HepG2 (cell line): Measurements from ENCODE around the gene VGLL4. TPM values are rescaled to one million over a fixed set of nuclear protein-coding genes. Genes with fewer than 3 reads are reported as not detected.

Experiments
- ATAC-seq: fragments of 200-7000 bp; cut with Tn5 transposase; 3 replicates; pipeline ENCODE4 v1.9.1; 2020; ENCODE audit warnings: mild to moderate bottlenecking, moderate library complexity
- BruUV-seq: library from RNA; stranded (reverse); fragments of 400-500 nt; replicated peaks from 2 replicates; lab custom pipeline; 2021; lab: Mats Ljungman, UMichigan
- CTCF ChIA-PET: fragments of 300-600 bp; formaldehyde crosslinking; extraction: SDS; loops from one replicate; lab custom pipeline; 2021; ENCODE audit warnings: low total read pairs, inconsistent platforms, low intra/inter-chr PET ratio; lab: Yijun Ruan, JAX
- POLR2A ChIA-PET: fragments of 350-600 bp; sonication (Branson Sonifier 250); formaldehyde crosslinking; loops from one replicate; lab custom pipeline; 2020; ENCODE audit warnings: antibody characterized with exemption, inconsistent platforms; lab: Yijun Ruan, JAX
- DNase-seq: peaks from one replicate; pipeline ENCODE4 v3.0.0-alpha.2; 2015; ENCODE audit warnings: low spot score
- FAIRE-seq: peaks from 3 replicates; lab custom pipeline; 2011; peaks lifted over from hg19 to GRCh38; lab: Jason Lieb, UNC
- H2AFZ ChIP-seq: one replicate; pipeline ENCODE4 v1.6.1; 2011; ENCODE audit warnings: low read length, inconsistent platforms
- H3K27ac ChIP-seq: fragments of 300-600 bp; 3 replicates; pipeline ENCODE4 v1.8.0; 2011; ENCODE audit warnings: mixed run types, mild to moderate bottlenecking, mixed read lengths, low read length, inconsistent platforms; ENCODE audit not compliant: insufficient read depth; ENCODE audit errors: extremely low read length
- H3K27me3 ChIP-seq, 2 experiments: fragments of 200-600 bp in 1 of 2; 2 replicates in 1 of 2; 3 replicates in 1 of 2; pipeline versions ENCODE4 v1.6.0 to v1.8.0; 2011; ENCODE audit warnings: low read length in 2 of 2, mild to moderate bottlenecking in 2 of 2, moderate library complexity in 2 of 2, inconsistent platforms in 1 of 2; ENCODE audit not compliant: insufficient read depth in 2 of 2, control insufficient read depth in 1 of 2
- H3K36me3 ChIP-seq, 2 experiments: fragments of 200-600 bp in 1 of 2; replicated peaks in 1 of 2; 2 replicates in 1 of 2; 3 replicates in 1 of 2; pipeline versions ENCODE4 v1.5.1 to v1.8.0; 2011; ENCODE audit warnings: low read length in 2 of 2, inconsistent platforms in 1 of 2; ENCODE audit not compliant: insufficient read depth in 2 of 2, control insufficient read depth in 1 of 2
- H3K4me1 ChIP-seq: 2 replicates; pipeline ENCODE4 v1.5.1; 2012; ENCODE audit warnings: low read length, inconsistent platforms; ENCODE audit not compliant: insufficient read depth
- H3K4me2 ChIP-seq: 2 replicates; pipeline ENCODE4 v1.6.0; 2011; ENCODE audit warnings: low read depth, low read length, inconsistent platforms
- H3K4me3 ChIP-seq, 3 experiments: fragments of 200-600 bp in 1 of 3; sonication (generic), shearing (Covaris generic) in 1 of 3; replicated peaks in 1 of 3; 2 replicates each; pipeline ENCODE4 v1.5.1; 2011 to 2016; ENCODE audit warnings: low read length in 3 of 3, inconsistent platforms in 2 of 3, low read depth in 2 of 3, mild to moderate bottlenecking in 2 of 3, control low read depth in 1 of 3, mixed read lengths in 1 of 3; ENCODE audit not compliant: insufficient read depth in 1 of 3
- H3K79me2 ChIP-seq: one replicate; pipeline ENCODE4 v1.6.1; 2011; ENCODE audit warnings: low read length, inconsistent platforms; ENCODE audit not compliant: insufficient read depth
- H3K9ac ChIP-seq: 2 replicates; pipeline ENCODE4 v1.6.0; 2011; ENCODE audit warnings: mild to moderate bottlenecking, low read depth, low read length, inconsistent platforms; ENCODE audit not compliant: insufficient read depth
- H3K9me3 ChIP-seq: 2 replicates; pipeline ENCODE4 v1.5.1; 2012; ENCODE audit warnings: mild to moderate bottlenecking, low read length
- H4K20me1 ChIP-seq: 2 replicates; pipeline ENCODE4 v1.6.0; 2011; ENCODE audit warnings: inconsistent platforms, mild to moderate bottlenecking, low read length, moderate library complexity; ENCODE audit not compliant: insufficient read depth
- MED8 ChIP-seq: sonication (generic); formaldehyde crosslinking; IDR thresholded peaks from 2 replicates; pipeline ENCODE4 v1.8.1; 2023; ENCODE audit warnings: mild to moderate bottlenecking, missing genetic modification reagents; ENCODE audit not compliant: insufficient replicate concordance
- WGBS: methylation state at CpG from one replicate; pipeline ENCODE4 v1.1.6; 2017; ENCODE audit warnings: low lambda C conversion rate; 5-methylcytosine and 5-hydroxymethylcytosine counted together
- in situ Hi-C: cut with HindIII; loops from 2 replicates; pipeline ENCODE4 v1.10.0; 2017; ENCODE audit warnings: low pct_unique_long_range_greater_than_20kb; ENCODE audit not compliant: extremely low pct_ligation_motif_present
- intact Hi-C: fragments of 100-400 bp; cut with micrococcal nuclease; formaldehyde crosslinking; loops from one replicate; pipeline ENCODE4 v1.10.0; 2022; ENCODE audit not compliant: unreplicated experiment
- polyA plus RNA-seq, 8 experiments: library from polyadenylated mRNA; depleted of rRNA in 3 of 8; stranded (reverse) in 7 of 8; unstranded in 1 of 8; fragments of >200 nt; fragmentation: Illumina TruSeq in 4 of 8; extraction: Trizol in 4 of 8; gene quantifications; 2 replicates each; pipeline versions ENCODE4 v1.2.1 to v1.2.3, GENCODE V29; 2011 to 2016; ENCODE audit warnings: low read depth in 4 of 8, missing spikeins in 1 of 8, mixed read lengths in 1 of 8; ENCODE audit not compliant: insufficient read depth in 1 of 8
- total RNA-seq, 5 experiments: library from RNA; depleted of rRNA; stranded (reverse); fragments of >200 nt; fragmentation: Illumina TruSeq; extraction: Trizol; gene quantifications; 2 replicates each; pipeline ENCODE4 v1.2.3, GENCODE V29; 2016; ENCODE audit warnings: low read depth in 1 of 5
- TF ChIP-seq, protein P1 (sequence below): sonication (generic); formaldehyde crosslinking; IDR thresholded peaks from 2 replicates; pipeline ENCODE4 v1.5.1; 2020; ENCODE audit warnings: mild to moderate bottlenecking, missing genetic modification reagents, moderate library complexity

Gene VGLL4
- total and polyA plus RNA-seq, 2 of the 13 experiments (the other 11 are each of a cell fraction or from before 2014, with no cell fraction given) = 23.2 to 39.0 TPM

DNA sequence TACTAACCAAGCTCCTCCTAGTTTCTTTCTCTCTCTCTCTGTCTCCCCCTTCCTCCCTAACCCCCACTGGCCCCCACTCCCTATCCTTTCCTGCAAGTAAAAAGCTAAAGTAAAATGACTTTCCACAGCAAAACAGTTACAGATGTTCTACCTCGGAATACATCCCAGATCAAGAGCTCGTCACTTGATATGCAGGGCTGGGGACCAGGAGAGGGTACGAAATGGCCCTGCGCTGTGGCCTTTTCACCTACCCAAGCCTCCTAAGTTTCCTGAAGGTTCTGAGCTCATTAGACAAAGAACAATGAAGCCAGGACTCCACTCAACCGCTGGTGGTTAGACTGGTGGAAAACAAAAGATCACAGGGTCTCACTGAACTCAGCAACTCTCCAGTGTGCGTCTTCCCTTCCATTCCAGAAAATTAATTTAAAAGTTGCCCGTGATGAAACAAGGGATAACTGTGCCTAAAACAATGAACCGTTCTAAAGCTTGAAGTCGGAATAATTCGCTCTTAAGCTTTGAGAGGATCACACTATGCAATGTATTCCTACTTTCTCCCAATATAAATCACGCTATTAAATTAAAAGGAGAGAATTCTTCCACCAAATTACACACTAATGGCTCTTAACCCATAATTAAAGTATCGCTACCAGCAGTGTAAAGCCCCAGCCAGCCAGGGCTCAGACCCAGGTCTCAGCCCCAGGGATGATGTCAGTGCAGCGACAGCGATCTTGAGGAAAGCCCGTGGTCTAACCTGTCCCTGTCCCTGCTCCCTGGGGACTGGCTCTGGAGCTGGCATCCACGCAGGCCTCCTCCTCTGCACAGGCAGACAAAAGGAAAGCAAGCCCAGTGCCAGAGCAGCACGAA is 5.0 kb downstream of the VGLL4 start:
- no peak for TF ChIP-seq MED8 (CRISPR knock-in tag)
- TF ChIP-seq, protein P1, sequence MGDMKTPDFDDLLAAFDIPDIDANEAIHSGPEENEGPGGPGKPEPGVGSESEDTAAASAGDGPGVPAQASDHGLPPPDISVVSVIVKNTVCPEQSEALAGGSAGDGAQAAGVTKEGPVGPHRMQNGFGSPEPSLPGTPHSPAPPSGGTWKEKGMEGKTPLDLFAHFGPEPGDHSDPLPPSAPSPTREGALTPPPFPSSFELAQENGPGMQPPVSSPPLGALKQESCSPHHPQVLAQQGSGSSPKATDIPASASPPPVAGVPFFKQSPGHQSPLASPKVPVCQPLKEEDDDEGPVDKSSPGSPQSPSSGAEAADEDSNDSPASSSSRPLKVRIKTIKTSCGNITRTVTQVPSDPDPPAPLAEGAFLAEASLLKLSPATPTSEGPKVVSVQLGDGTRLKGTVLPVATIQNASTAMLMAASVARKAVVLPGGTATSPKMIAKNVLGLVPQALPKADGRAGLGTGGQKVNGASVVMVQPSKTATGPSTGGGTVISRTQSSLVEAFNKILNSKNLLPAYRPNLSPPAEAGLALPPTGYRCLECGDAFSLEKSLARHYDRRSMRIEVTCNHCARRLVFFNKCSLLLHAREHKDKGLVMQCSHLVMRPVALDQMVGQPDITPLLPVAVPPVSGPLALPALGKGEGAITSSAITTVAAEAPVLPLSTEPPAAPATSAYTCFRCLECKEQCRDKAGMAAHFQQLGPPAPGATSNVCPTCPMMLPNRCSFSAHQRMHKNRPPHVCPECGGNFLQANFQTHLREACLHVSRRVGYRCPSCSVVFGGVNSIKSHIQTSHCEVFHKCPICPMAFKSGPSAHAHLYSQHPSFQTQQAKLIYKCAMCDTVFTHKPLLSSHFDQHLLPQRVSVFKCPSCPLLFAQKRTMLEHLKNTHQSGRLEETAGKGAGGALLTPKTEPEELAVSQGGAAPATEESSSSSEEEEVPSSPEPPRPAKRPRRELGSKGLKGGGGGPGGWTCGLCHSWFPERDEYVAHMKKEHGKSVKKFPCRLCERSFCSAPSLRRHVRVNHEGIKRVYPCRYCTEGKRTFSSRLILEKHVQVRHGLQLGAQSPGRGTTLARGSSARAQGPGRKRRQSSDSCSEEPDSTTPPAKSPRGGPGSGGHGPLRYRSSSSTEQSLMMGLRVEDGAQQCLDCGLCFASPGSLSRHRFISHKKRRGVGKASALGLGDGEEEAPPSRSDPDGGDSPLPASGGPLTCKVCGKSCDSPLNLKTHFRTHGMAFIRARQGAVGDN (CRISPR knock-in tag) = peak; percentile 55
- Histone ChIP-seq H3K27ac (peak overlapping the region; percentile 14), H3K9ac (peak overlapping the region; percentile 27), H3K36me3 (peaks cover 0 to 5% of the 10 kb centered on the region in 2 experiments; a peak in 1 of 5 replicates), H3K79me2 (peaks cover 96% of the 10 kb centered on the region), H2AFZ (no peak overlapping the region), H3K27me3 (no peaks in the 10 kb centered on the region; a peak in 1 of 5 replicates), H3K9me3 (no peaks in the 10 kb centered on the region), H3K4me3 (peak overlapping the region; percentile 0 to 26 (median 21); a peak in 4 of 6 replicates), H3K4me1 (peaks cover 76% of the 10 kb centered on the region), H4K20me1 (peaks cover 22% of the 10 kb centered on the region), H3K4me2 (peak overlapping the region; percentile 83)
- FAIRE-seq (no peak), DNase-seq (no peak), ATAC-seq (no peak)
- POLR2A ChIA-PET = interaction anchor here (1.0 to 1.9 kb wide), 3 partner anchors 12 to 29 kb away, joined by 3 to 5 read pairs (median 4); no protein-coding TSS in a partner anchor
- intact Hi-C loops (no loop called here), in situ Hi-C loops (no loop called here)
- no TSS peak for BruUV-seq
- WGBS = 84% methylated on average over 15 of the region's 17 CpGs
- CTCF ChIA-PET = no interaction called here
